H1 (cell line): ENCODE measurements around the gene JAKMIP2. TPM values are rescaled to one million over a fixed set of nuclear protein-coding genes. Genes with fewer than 3 reads are reported as not detected.

Source experiments
- CTCF ChIA-PET: fragments of 300-600 bp; sonication (Branson Sonifier 250); formaldehyde crosslinking; loops from one replicate; lab custom pipeline; 2021; ENCODE audit not compliant: partially characterized antibody; lab: Charles Lee
- POLR2A ChIA-PET: fragments of 300-600 bp; sonication (Branson Sonifier 250); formaldehyde crosslinking; loops from one replicate; lab custom pipeline; 2021; ENCODE audit warnings: inconsistent platforms; ENCODE audit not compliant: partially characterized antibody; lab: Charles Lee
- DNase-seq, 2 experiments: peaks; one replicate each; pipeline versions ENCODE4 v3.0.0 to v3.0.0-alpha.2; 2010 to 2022; ENCODE audit warnings: low spot score in 2 of 2, low read depth in 1 of 2, mixed read lengths in 1 of 2
- FAIRE-seq: peaks from 2 replicates; lab custom pipeline; 2011; peaks lifted over from hg19 to GRCh38; lab: Jason Lieb, UNC
- H2AFZ ChIP-seq: 2 replicates; pipeline ENCODE4 v1.8.1; 2012; ENCODE audit warnings: low read length, inconsistent platforms
- H2AK5ac ChIP-seq: 2 replicates; pipeline ENCODE4 v1.6.1; 2013; ENCODE audit warnings: low read depth, low read length
- H2BK120ac ChIP-seq: replicated peaks from 2 replicates; pipeline ENCODE3; 2013; ENCODE audit warnings: low read depth, low read length, inconsistent platforms
- H2BK12ac ChIP-seq: 2 replicates; pipeline ENCODE4 v1.6.1; 2013; ENCODE audit warnings: low read depth, low read length
- H2BK15ac ChIP-seq: 2 replicates; pipeline ENCODE4 v1.6.1; 2013; ENCODE audit warnings: low read length
- H2BK20ac ChIP-seq: 2 replicates; pipeline ENCODE4 v1.6.1; 2013; ENCODE audit warnings: low read length
- H2BK5ac ChIP-seq: 2 replicates; pipeline ENCODE4 v1.6.1; 2013; ENCODE audit warnings: low read depth, low read length
- H3K14ac ChIP-seq: 2 replicates; pipeline ENCODE4 v1.6.1; 2013; ENCODE audit warnings: inconsistent platforms; ENCODE audit not compliant: insufficient read length
- H3K18ac ChIP-seq: 2 replicates; pipeline ENCODE4 v1.6.1; 2013; ENCODE audit warnings: low read length; ENCODE audit errors: extremely low read depth
- H3K23ac ChIP-seq: 2 replicates; pipeline ENCODE4 v1.6.1; 2013; ENCODE audit warnings: inconsistent platforms; ENCODE audit not compliant: insufficient read length
- H3K23me2 ChIP-seq: 2 replicates; pipeline ENCODE4 v1.6.1; 2013; ENCODE audit warnings: low read depth, low read length
- H3K27ac ChIP-seq: 2 replicates; pipeline ENCODE4 v1.6.1; 2011; ENCODE audit warnings: low read depth, low read length, inconsistent platforms
- H3K27me3 ChIP-seq, 4 experiments: replicated peaks in 1 of 4; 1 replicate in 1 of 4; 2 replicates in 3 of 4; pipeline versions ENCODE4 v1.6.1 to v1.8.1; 2011 to 2013; ENCODE audit warnings: low read length in 3 of 4, mild to moderate bottlenecking in 3 of 4, inconsistent platforms in 2 of 4, mixed read lengths in 2 of 4, moderate library complexity in 1 of 4; ENCODE audit not compliant: control insufficient read depth in 3 of 4, insufficient read depth in 3 of 4; ENCODE audit errors: extremely low read depth in 1 of 4
- H3K36me3 ChIP-seq, 4 experiments: 2 replicates each; pipeline versions ENCODE4 v1.6.1 to v1.8.1; 2011 to 2013; ENCODE audit warnings: mild to moderate bottlenecking in 4 of 4, low read length in 3 of 4, moderate library complexity in 2 of 4, control low read depth in 1 of 4, inconsistent platforms in 1 of 4; ENCODE audit not compliant: insufficient read depth in 4 of 4, control insufficient read depth in 2 of 4
- H3K4ac ChIP-seq: replicated peaks from 2 replicates; pipeline ENCODE3; 2013; ENCODE audit warnings: low read length, low read depth, mixed read lengths, inconsistent platforms; ENCODE audit not compliant: insufficient read length
- H3K4me1 ChIP-seq, 4 experiments: replicated peaks in 1 of 4; 1 replicate in 1 of 4; 2 replicates in 3 of 4; pipeline versions ENCODE4 v1.6.1 to v1.8.1; 2011 to 2013; ENCODE audit warnings: low read length in 3 of 4, inconsistent platforms in 2 of 4, mixed read lengths in 1 of 4; ENCODE audit not compliant: insufficient read depth in 4 of 4, control insufficient read depth in 3 of 4
- H3K4me2 ChIP-seq, 2 experiments: 2 replicates each; pipeline versions ENCODE4 v1.6.1 to v1.8.1; 2011 to 2013; ENCODE audit warnings: low read depth in 2 of 2, low read length in 2 of 2, control low read depth in 1 of 2, inconsistent platforms in 1 of 2, mild to moderate bottlenecking in 1 of 2; ENCODE audit not compliant: insufficient read depth in 1 of 2
- H3K4me3 ChIP-seq, 4 experiments: fragments of 200-600, 300-600 bp in 1 of 4; sonication (generic), shearing (Covaris generic), sonication (Bioruptor Twin) in 1 of 4; 2 replicates each; pipeline versions ENCODE4 v1.5.1 to v1.8.1; 2011 to 2016; ENCODE audit warnings: low read length in 4 of 4, low read depth in 3 of 4, control low read depth in 2 of 4, inconsistent platforms in 2 of 4, mild to moderate bottlenecking in 2 of 4, mixed read lengths in 1 of 4, moderate library complexity in 1 of 4; ENCODE audit not compliant: insufficient read depth in 2 of 4; ENCODE audit errors: extremely low read depth in 1 of 4
- H3K56ac ChIP-seq: replicated peaks from 2 replicates; pipeline ENCODE3; 2013; ENCODE audit warnings: low read depth, mild to moderate bottlenecking, mixed read lengths, low read length, inconsistent platforms; ENCODE audit not compliant: insufficient read length
- H3K79me1 ChIP-seq: 2 replicates; pipeline ENCODE4 v1.6.1; 2013; ENCODE audit warnings: low read depth, low read length, control low read depth
- H3K79me2 ChIP-seq, 2 experiments: 2 replicates each; pipeline versions ENCODE4 v1.6.1 to v1.8.1; 2012 to 2013; ENCODE audit warnings: low read length in 2 of 2, mild to moderate bottlenecking in 2 of 2, inconsistent platforms in 1 of 2; ENCODE audit not compliant: insufficient read depth in 2 of 2, control insufficient read depth in 1 of 2
- H3K9ac ChIP-seq, 4 experiments: replicated peaks in 1 of 4; 1 replicate in 1 of 4; 2 replicates in 3 of 4; pipeline versions ENCODE4 v1.6.1 to v1.8.1; 2011 to 2013; ENCODE audit warnings: low read depth in 3 of 4, low read length in 3 of 4, control low read depth in 2 of 4, mild to moderate bottlenecking in 2 of 4, moderate library complexity in 2 of 4, inconsistent platforms in 1 of 4; ENCODE audit errors: extremely low read depth in 1 of 4
- H3K9me3 ChIP-seq, 2 experiments: 2 replicates each; pipeline versions ENCODE4 v1.6.1 to v1.8.1; 2012 to 2013; ENCODE audit warnings: mild to moderate bottlenecking in 2 of 2, moderate library complexity in 2 of 2, control low read depth in 1 of 2, inconsistent platforms in 1 of 2, low read depth in 1 of 2, low read length in 1 of 2, mixed read lengths in 1 of 2; ENCODE audit not compliant: insufficient read depth in 2 of 2
- H4K20me1 ChIP-seq, 2 experiments: replicated peaks in 1 of 2; 2 replicates each; pipeline versions ENCODE3 to v1.8.1; 2011 to 2013; ENCODE audit warnings: inconsistent platforms in 2 of 2, low read length in 2 of 2, mild to moderate bottlenecking in 1 of 2; ENCODE audit not compliant: insufficient read depth in 2 of 2, control insufficient read depth in 1 of 2
- H4K5ac ChIP-seq: 2 replicates; pipeline ENCODE4 v1.6.1; 2013; ENCODE audit warnings: low read length, low read depth, mixed read lengths, inconsistent platforms; ENCODE audit not compliant: insufficient read length
- H4K8ac ChIP-seq: 2 replicates; pipeline ENCODE4 v1.8.0; 2013; ENCODE audit warnings: mild to moderate bottlenecking, moderate library complexity, low read length, inconsistent platforms; ENCODE audit not compliant: insufficient read depth; ENCODE audit errors: extremely low read depth
- H4K91ac ChIP-seq: replicated peaks from 2 replicates; pipeline ENCODE3; 2013; ENCODE audit warnings: low read length, mixed read lengths, inconsistent platforms; ENCODE audit not compliant: insufficient read length
- CHD1 ChIP-seq: IDR thresholded peaks from 2 replicates; pipeline ENCODE4 v1.6.1; 2012; ENCODE audit warnings: low read depth, low read length, improper control_type of control experiment
- CHD2 ChIP-seq: IDR thresholded peaks from 2 replicates; pipeline ENCODE4 v1.6.1; 2012; ENCODE audit warnings: low read length, improper control_type of control experiment
- E2F6 ChIP-seq: IDR thresholded peaks from 2 replicates; pipeline ENCODE4 v1.6.1; 2012; ENCODE audit warnings: inconsistent platforms
- EGR1 ChIP-seq: IDR thresholded peaks from 2 replicates; pipeline ENCODE4 v1.6.1; 2011; ENCODE audit warnings: low read depth, low read length, borderline replicate concordance
- HDAC6 ChIP-seq: IDR thresholded peaks from one replicate; pipeline ENCODE4 v1.7.1; 2012; ENCODE audit warnings: low read depth, mild to moderate bottlenecking, inconsistent platforms, low read length, moderate library complexity
- PHF8 ChIP-seq: fragments of 200-600 bp; sonication (generic); conservative IDR thresholded peaks from 2 replicates; pipeline ENCODE4 v1.7.1; 2012; ENCODE audit warnings: low read depth, mild to moderate bottlenecking, inconsistent platforms, low read length, moderate library complexity
- POU5F1 ChIP-seq: IDR thresholded peaks from 2 replicates; pipeline ENCODE4 v1.6.1; 2011; ENCODE audit warnings: low read depth, mild to moderate bottlenecking, low read length, moderate library complexity
- SAP30 ChIP-seq: fragments of 300-600 bp; sonication (generic); IDR thresholded peaks from 2 replicates; pipeline ENCODE4 v1.7.1; 2012; ENCODE audit warnings: low read length, moderate library complexity, mild to moderate bottlenecking, inconsistent platforms; ENCODE audit not compliant: insufficient read depth, insufficient replicate concordance
- SIRT6 ChIP-seq: IDR thresholded peaks from one replicate; pipeline ENCODE4 v1.7.1; 2012; ENCODE audit warnings: low read length, inconsistent platforms
- SP4 ChIP-seq: IDR thresholded peaks from 2 replicates; pipeline ENCODE4 v1.6.1; 2012; ENCODE audit warnings: low read length, inconsistent platforms
- SUZ12 ChIP-seq: fragments of 200-600 bp; sonication (generic); IDR thresholded peaks from 2 replicates; pipeline ENCODE4 v1.6.1; 2012; ENCODE audit warnings: mild to moderate bottlenecking, inconsistent platforms, low read length, moderate library complexity, mixed read lengths
- ZNF274 ChIP-seq: IDR thresholded peaks from 2 replicates; pipeline ENCODE4 v1.7.0; 2012; ENCODE audit warnings: low read length, borderline replicate concordance; ENCODE audit errors: extremely low read depth
- WGBS, 2 experiments: shearing (Covaris generic) in 1 of 2; methylation state at CpG; one replicate each; pipeline versions ENCODE4 v1.1.6 to v1.1.7; 2013 to 2015; ENCODE audit warnings: low lambda C conversion rate in 2 of 2, mixed read lengths in 2 of 2, inconsistent platforms in 1 of 2, low coverage in 1 of 2, missing lambda C conversion rate in 1 of 2; ENCODE audit not compliant: insufficient replicate concordance in 2 of 2, insufficient coverage in 1 of 2, insufficient read length in 1 of 2; ENCODE audit errors: extremely low coverage in 1 of 2, missing lambda C conversion rate in 1 of 2; 5-methylcytosine and 5-hydroxymethylcytosine counted together
- polyA plus RNA-seq, 7 experiments: library from polyadenylated mRNA; depleted of rRNA in 3 of 7; stranded (reverse) in 5 of 7; unstranded in 2 of 7; fragments of >200 nt in 5 of 7; fragments of 200-250 nt in 2 of 7; gene quantifications; 1 replicate in 5 of 7; 2 replicates in 1 of 7; 4 replicates in 1 of 7; pipeline versions ENCODE4 v1.2.1 to v1.2.3, GENCODE V29; 2011 to 2013; ENCODE audit warnings: missing spikeins in 2 of 7, mixed read lengths in 2 of 7
- total RNA-seq: library from RNA; stranded (reverse); fragmentation: NEBNext Ultra II Directional; extraction: Animal tissue kit (Norgen Biotek cat#: 25700); gene quantifications from 2 replicates; pipeline ENCODE4 v1.2.1, GENCODE V29; 2021

Gene JAKMIP2
- total and polyA plus RNA-seq, 2 of the 8 experiments (the other 6 are each of a cell fraction or from before 2014, with no cell fraction given), result 2.4 to 13.6 TPM

- peaks cover 0 to 21% of the 10 kb centered on the region in 2 experiments; a peak in 2 of 4 replicates for H3K79me2 ChIP-seq
- no peaks in the 10 kb centered on the region for H3K36me3 ChIP-seq
- no peak overlapping the region for H2BK15ac ChIP-seq
- H3K23me2 ChIP-seq, result no peaks in the 10 kb centered on the region
- CTCF ChIA-PET, result interaction anchor here (0.6 to 1.2 kb wide), 5 partner anchors 15 to 181 kb away, joined by 3 to 5 read pairs (median 3); partner anchors contain the start of gene JAKMIP2
- H2BK120ac ChIP-seq, result no peak overlapping the region
- H3K79me1 ChIP-seq, result no peaks in the 10 kb centered on the region
- H3K4me2 ChIP-seq, result no peak overlapping the region
- H2BK5ac ChIP-seq, result no peak overlapping the region
- no peak overlapping the region for H3K9ac ChIP-seq
- no peak for FAIRE-seq
- H3K23ac ChIP-seq, result no peak overlapping the region
- no peak overlapping the region for H2BK20ac ChIP-seq
- H3K56ac ChIP-seq, result no peak overlapping the region
- peaks cover 0 to 3% (median 0%) of the 10 kb centered on the region in 4 experiments; a peak in 2 of 7 replicates for H3K4me1 ChIP-seq
- H3K4ac ChIP-seq, result no peak overlapping the region
- 93% methylated on average over 4 of the region's 4 CpGs; no CpG with 5 or more reads in 1 of the 2 experiments for WGBS, 2 experiments
- DNase-seq, result no peak
- no peak overlapping the region for H4K5ac ChIP-seq
- no peak overlapping the region for H3K18ac ChIP-seq
- H3K9me3 ChIP-seq, result no peaks in the 10 kb centered on the region
- no peak overlapping the region for H2BK12ac ChIP-seq
- no peaks in the 10 kb centered on the region for H3K27me3 ChIP-seq
- POLR2A ChIA-PET, result interaction anchor here (0.7 to 1.5 kb wide), 3 partner anchors 13 to 100 kb away, joined by 3 read pairs; no protein-coding TSS in a partner anchor
- H3K4me3 ChIP-seq, result no peak overlapping the region
- no peak overlapping the region for H2AFZ ChIP-seq
- H3K14ac ChIP-seq, result no peak overlapping the region
- H4K91ac ChIP-seq, result no peak overlapping the region
- peaks cover 0 to 2% of the 10 kb centered on the region in 2 experiments for H4K20me1 ChIP-seq
- no peak overlapping the region for H2AK5ac ChIP-seq
- H3K27ac ChIP-seq, result no peak overlapping the region
- no peak overlapping the region for H4K8ac ChIP-seq
- TF ChIP-seq SUZ12, result no peak
- TF ChIP-seq SAP30, result no peak
- TF ChIP-seq HDAC6, result no peak
- no peak for TF ChIP-seq E2F6
- no peak for TF ChIP-seq SIRT6
- no peak for TF ChIP-seq CHD2
- TF ChIP-seq PHF8, result no peak
- TF ChIP-seq CHD1, result no peak
- TF ChIP-seq ZNF274, result no peak
- TF ChIP-seq EGR1, result no peak
- no peak for TF ChIP-seq SP4
- no peak for TF ChIP-seq POU5F1
Observed at GRCh38 chr5:147767048-147767447, 15.5 kb downstream of the JAKMIP2 start.
